Ramos (cell line): ENCODE measurements around the gene FHOD3.

Experiments used
- in situ Hi-C: fragments of 300-500 bp; cut with MboI; formaldehyde crosslinking; loops from one replicate; pipeline ENCODE4 v1.14.3; 2022; ENCODE audit warnings: low sequenced_read_pairs; ENCODE audit not compliant: unreplicated experiment

Gene FHOD3

GRCh38 chr18:36568487-36568886, 271.0 kb downstream of the FHOD3 start:
- in situ Hi-C loops: no loop called here

- in situ Hi-C loops: no loop called here
Measured at GRCh38 chr18:36572135-36572856, 274.8 kb downstream of the FHOD3 start.

GRCh38 chr18:36576339-36576738, 278.8 kb downstream of the FHOD3 start:
- in situ Hi-C loops: no loop called here

- in situ Hi-C loops: no loop called here
Measured at GRCh38 chr18:36578871-36579710, 281.6 kb downstream of the FHOD3 start.

- in situ Hi-C loops: no loop called here
Measured at GRCh38 chr18:36580266-36580665, 282.8 kb downstream of the FHOD3 start.

GRCh38 chr18:36580874-36581750, 283.6 kb downstream of the FHOD3 start:
- in situ Hi-C loops: no loop called here

- in situ Hi-C loops: no loop called here
Measured at GRCh38 chr18:36582988-36583745, 285.7 kb downstream of the FHOD3 start.

- in situ Hi-C loops: no loop called here
Measured at GRCh38 chr18:36589857-36590543, 292.5 kb downstream of the FHOD3 start.

GRCh38 chr18:36590621-36591580, 293.4 kb downstream of the FHOD3 start:
- in situ Hi-C loops: no loop called here

GRCh38 chr18:36592282-36592681, 294.8 kb downstream of the FHOD3 start:
- in situ Hi-C loops: no loop called here

GRCh38 chr18:36593001-36593400, 295.5 kb downstream of the FHOD3 start:
- in situ Hi-C loops: no loop called here

- in situ Hi-C loops: no loop called here
Measured at GRCh38 chr18:36593641-36594040, 296.1 kb downstream of the FHOD3 start.

- in situ Hi-C loops: no loop called here
Measured at GRCh38 chr18:36594621-36595020, 297.1 kb downstream of the FHOD3 start.

- in situ Hi-C loops: no loop called here
Measured at GRCh38 chr18:36595046-36595817, 297.7 kb downstream of the FHOD3 start.

- in situ Hi-C loops: no loop called here
Measured at GRCh38 chr18:36595818-36596215, 298.3 kb downstream of the FHOD3 start.

GRCh38 chr18:36597636-36598035, 300.1 kb downstream of the FHOD3 start:
- in situ Hi-C loops: no loop called here

- in situ Hi-C loops: no loop called here
Measured at GRCh38 chr18:36600548-36600947, 303.0 kb downstream of the FHOD3 start.
